Upper lobe of left lung (tissue), 4 donors: ENCODE data around the gene KMT5B.

ENCODE experiments used
- CTCF ChIP-seq, 6 experiments: fragments of 450-650 bp in 4 of 6; fragments of 200-600 bp in 2 of 6; sonication (generic) in 2 of 6; IDR thresholded peaks; one replicate each; pipeline ENCODE4 v1.5.1; 2016 to 2019; ENCODE audit warnings: antibody characterized with exemption in 6 of 6
- EP300 ChIP-seq, 4 donors: sonication (generic); formaldehyde crosslinking; IDR thresholded peaks; one replicate each; pipeline ENCODE4 v1.5.1; 2017; ENCODE audit warnings: antibody characterized with exemption in 4 of 4, control low read depth in 2 of 4
- POLR2A ChIP-seq, 4 donors: fragments of 450-650 bp; IDR thresholded peaks; one replicate each; pipeline ENCODE4 v1.5.1; 2016 to 2017; ENCODE audit warnings: antibody characterized with exemption in 4 of 4, mild to moderate bottlenecking in 2 of 4
- POLR2AphosphoS5 ChIP-seq, 2 donors: sonication (generic); formaldehyde crosslinking; IDR thresholded peaks; one replicate each; pipeline ENCODE4 v1.5.1; 2017; ENCODE audit warnings: antibody characterized with exemption in 2 of 2

DNA sequence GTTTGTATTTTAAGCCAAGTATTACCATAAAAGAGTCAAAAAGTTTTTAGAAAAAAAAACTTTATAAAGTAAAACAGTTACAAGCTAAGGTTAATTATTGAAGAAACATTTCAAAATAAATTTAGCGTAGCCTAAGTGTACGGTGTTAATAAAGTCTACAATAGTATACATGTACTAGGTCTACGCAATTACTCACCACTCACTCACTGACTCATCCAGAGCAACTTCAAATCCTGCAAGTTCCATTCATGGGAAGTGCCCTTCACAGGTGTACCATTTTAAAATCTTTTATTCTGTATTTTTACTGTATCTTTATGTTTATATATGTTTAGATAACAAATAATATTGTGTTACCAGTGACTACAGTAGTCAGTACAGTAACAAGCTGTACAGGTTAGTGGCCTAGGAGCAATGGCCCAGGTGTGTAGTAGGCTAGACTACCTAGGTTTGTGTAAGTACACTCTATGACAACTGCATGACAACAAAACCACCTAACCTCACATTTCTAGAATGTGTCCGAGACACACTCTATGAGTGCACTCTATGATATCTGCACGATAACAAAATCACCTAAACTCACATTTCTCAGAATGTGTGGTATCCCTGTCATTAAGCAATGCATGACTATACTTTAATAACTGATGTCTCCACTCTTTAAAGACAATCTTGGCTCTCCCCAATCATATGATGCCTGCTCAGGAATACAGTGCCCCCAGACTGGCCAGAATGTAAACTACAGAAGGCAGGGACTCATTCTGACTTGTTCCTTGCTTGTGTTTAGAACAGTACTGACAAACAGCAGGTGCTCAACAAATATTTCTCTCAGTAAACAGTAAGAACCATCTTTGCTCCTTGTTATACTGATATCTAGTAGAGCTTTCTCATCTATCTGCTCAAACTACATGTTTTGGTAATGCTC is 21.2 kb downstream of the KMT5B start:
- TF ChIP-seq POLR2A (IDR thresholded peaks at IDR 0.05), result no peak
- TF ChIP-seq CTCF (IDR thresholded peaks at IDR 0.05), result no peak
- TF ChIP-seq EP300 (IDR thresholded peaks at IDR 0.05), result no peak
- no peak for TF ChIP-seq POLR2AphosphoS5 (IDR thresholded peaks at IDR 0.05)
